Stimulated activated CD4-positive, alpha-beta T cell treated with anti-CD3 and anti-CD28 coated beads, Interleukin-2, amount 100 ng/mL, for 4 hours (primary cell): Measurements from ENCODE around the gene LIX1L.

Experiments used
- DNase-seq: peaks from one replicate; pipeline ENCODE4 v3.0.0-alpha.2; 2020; ENCODE audit warnings: low read depth

The LIX1L gene

GRCh38 chr1:145893306-145894055, 64.3 kb downstream of the LIX1L start:
- no peak for DNase-seq

GRCh38 chr1:145892486-145893087, 65.2 kb downstream of the LIX1L start:
- DNase-seq: no peak

GRCh38 chr1:145891587-145892485, 66.0 kb downstream of the LIX1L start:
- peak; percentile 6 for DNase-seq

GRCh38 chr1:145891143-145891542, 66.7 kb downstream of the LIX1L start:
- DNase-seq: no peak

GRCh38 chr1:145889722-145890121, 68.1 kb downstream of the LIX1L start:
- no peak for DNase-seq

- DNase-seq: no peak
Observed at GRCh38 chr1:145887631-145888030, 70.2 kb downstream of the LIX1L start.

GRCh38 chr1:145886816-145887215, 71.0 kb downstream of the LIX1L start:
- DNase-seq: no peak

- DNase-seq: no peak
Observed at GRCh38 chr1:145886390-145886789, 71.4 kb downstream of the LIX1L start.

GRCh38 chr1:145885738-145886287, 72.0 kb downstream of the LIX1L start, which contains the start of gene ANKRD35:
Gene ANKRD35 (minus strand): TSS chr1:145885866. CDS start chr1:145885758, 108 bp downstream.
- peak; percentile 79 for DNase-seq

- no peak for DNase-seq
Observed at GRCh38 chr1:145884675-145885074, 73.1 kb downstream of the LIX1L start.
